NCI-H2196 (cell line): ENCODE measurements around the gene CAND2.
"Not testable (repeated sequence)": the region's sequence is repeated elsewhere in the genome, so short reads cannot be mapped to it uniquely, and the experiment has no call there.

Experiments
- DNase-seq: peaks from one replicate; lab custom pipeline; 2025; ENCODE audit not compliant: unreplicated experiment; lab: John Stamatoyannopoulos, UW

The CAND2 gene

DNA sequence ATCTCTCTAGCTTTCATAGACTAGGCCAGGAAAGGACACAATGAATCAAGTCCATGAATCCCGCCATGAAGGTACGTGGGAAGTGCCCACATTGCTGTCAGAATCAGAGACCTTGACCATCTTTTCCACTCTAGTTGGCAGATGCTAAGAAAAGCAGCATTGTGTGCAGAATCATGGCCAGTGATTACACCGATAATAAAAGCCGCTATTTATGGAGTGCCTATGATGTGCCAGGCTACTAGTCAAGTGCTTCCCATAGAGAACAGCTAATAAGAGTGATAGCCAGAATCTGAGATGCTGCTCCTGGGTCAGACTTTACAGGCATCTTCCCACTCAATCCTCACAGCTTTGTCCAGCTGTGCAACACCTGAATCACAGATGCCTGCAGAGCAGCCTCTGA, 58.1 kb downstream of the CAND2 start:
- DNase-seq = no peak

DNA sequence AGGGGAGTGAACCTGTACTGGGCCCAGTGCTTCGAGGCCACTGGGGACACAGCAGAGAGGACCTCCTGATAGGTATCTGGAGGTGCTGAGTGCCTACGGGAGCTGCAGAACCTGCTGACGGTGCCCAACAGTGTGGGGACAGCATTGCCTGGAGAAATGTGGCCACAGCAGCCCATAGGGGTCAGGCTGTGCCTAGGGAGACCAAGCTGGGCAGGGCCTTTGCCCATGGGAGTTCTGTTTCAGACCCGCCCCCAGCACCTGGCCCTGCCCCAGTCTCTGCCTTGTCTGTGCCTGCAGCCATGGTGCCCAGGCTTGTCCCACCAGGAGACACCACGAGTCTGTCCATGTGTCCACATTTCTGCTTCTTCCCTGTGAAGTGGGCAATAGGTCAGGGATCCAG, 60.1 kb downstream of the CAND2 start:
- no peak for DNase-seq

DNA sequence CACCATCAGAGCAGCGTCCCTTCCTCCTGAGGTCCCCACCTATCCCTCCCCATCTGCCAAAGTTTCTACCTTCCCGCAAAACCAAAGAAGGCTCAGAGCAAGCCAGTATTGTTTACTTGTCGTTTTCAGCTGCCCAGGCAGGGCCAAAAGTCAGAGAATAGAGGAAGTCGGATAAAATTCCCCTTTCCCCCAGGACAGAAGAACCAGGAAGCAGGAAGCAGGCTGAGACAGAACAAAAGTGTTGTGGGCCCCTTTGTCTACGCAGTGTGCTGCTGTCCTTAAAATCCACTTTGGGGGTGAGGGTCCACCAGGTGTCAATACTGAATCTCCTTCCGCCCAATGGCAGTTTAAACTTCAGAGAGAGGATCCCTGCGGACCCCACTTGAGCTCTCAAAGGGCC, 63.4 kb downstream of the CAND2 start:
- no peak for DNase-seq

DNA sequence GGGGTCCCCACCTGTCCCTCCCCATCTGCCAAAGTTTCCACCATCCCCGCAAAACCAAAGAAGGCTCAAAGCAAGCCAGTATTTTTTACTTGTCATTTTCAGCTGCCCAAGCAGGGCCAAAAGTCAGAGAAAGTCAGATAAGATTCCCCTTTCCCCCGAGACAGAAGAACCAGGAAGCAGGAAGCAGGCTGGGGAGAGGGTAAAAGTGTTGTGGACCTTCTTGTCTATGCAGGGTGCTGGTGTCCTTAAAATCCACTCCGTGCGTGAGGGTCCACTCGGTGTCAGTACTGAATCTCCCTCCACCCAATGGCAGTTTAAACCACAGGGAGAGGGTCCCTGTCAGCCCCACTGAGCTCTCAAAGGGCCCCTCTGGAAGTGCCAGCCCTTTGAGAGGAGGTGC, 65.1 kb downstream of the CAND2 start:
- no peak for DNase-seq

GRCh38 chr3:12862387-12862786, 65.9 kb downstream of the CAND2 start:
- no peak for DNase-seq

- DNase-seq = no peak
Observed at GRCh38 chr3:12865271-12865670, 68.8 kb downstream of the CAND2 start.

DNA sequence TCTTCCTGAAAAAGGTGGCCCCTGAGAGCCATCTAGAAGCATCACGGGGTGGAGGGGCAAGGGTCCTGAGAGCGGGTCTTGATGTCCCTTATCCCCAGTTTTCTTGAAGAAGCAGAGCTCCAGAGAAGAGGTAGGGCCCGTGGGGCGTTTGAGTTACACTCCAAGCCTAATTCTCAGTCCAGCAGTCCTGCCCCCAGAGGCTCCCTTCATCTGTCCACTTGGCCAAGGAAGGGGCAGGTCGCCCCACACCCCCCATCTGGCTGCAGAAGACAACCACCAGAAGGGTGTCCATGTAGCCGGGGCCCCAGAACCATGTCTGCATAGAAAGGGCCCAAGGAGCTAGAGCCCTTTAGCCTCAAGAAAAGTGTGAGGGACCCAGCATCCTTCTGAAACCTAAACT, 70.4 kb downstream of the CAND2 start:
- DNase-seq = no peak

GRCh38 chr3:12868039-12869034, 71.9 kb downstream of the CAND2 start:
- peak; percentile 69 for DNase-seq

DNA sequence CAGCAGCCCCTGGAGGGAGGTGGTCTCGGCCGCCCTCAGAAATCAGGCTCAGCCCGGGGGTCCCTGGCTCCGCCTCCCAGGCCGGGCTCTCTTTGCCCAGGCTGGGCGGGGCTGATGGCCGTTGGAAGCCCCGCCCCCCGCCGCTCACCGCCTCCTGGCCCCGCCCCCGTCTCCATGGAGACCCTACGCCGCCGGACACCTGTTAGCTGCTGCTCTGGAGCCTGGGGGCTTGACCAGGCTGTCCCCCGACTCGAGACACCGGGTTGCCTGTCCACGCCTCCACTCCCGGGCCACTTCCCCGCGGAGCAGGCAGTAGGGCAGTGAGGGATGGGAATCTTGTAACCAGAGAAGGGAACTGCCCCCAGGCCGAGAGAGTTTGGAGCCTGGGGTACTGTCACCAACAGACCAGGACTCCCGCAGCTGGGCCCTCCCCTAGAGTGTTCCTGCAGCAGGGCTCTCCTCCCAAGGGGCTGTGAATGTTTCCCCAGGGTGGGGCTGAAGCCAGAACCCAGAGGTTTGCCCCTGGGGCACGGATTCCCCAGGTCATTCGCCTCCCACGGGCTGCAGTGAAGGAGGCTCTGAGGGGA, 72.6 kb downstream of the CAND2 start:
- no peak for DNase-seq

- DNase-seq = no peak
Observed at GRCh38 chr3:12870942-12871341, 74.5 kb downstream of the CAND2 start.

DNA sequence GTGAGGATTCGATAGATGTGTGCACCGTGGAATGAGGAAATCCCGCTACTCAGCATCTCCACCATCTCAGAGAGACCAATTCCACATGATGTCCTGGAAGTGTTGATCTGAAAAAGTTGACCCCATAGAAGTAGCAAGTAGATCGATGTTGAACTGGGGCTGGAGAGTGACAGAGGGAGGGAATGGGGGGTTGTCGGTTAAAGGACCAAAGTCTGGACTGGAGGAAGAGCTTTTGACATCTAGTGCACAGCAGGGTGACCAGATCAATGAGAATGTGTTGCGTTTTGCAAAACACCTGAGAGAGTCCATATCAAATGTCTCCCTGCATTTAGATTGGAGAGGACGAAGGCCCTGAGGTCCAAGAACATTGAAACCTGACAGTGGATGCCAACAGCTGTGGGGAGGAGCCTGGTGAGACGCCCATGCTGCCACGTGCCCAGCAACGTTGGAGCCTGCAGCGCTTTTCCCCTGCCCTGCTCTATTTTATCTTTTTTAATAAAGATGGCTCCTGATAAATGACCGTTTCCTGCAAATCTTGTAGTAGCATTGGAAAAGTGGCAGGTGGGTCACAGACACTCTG, 75.0 kb downstream of the CAND2 start:
- no peak for DNase-seq

- no peak for DNase-seq
Observed at GRCh38 chr3:12875857-12876836, 79.7 kb downstream of the CAND2 start.

- no peak for DNase-seq
Observed at GRCh38 chr3:12877040-12877439, 80.6 kb downstream of the CAND2 start.

- no peak for DNase-seq
Observed at GRCh38 chr3:12878141-12878574, 81.7 kb downstream of the CAND2 start.

- DNase-seq = not testable (repeated sequence)
Observed at GRCh38 chr3:12878758-12879157, 82.3 kb downstream of the CAND2 start.

DNA sequence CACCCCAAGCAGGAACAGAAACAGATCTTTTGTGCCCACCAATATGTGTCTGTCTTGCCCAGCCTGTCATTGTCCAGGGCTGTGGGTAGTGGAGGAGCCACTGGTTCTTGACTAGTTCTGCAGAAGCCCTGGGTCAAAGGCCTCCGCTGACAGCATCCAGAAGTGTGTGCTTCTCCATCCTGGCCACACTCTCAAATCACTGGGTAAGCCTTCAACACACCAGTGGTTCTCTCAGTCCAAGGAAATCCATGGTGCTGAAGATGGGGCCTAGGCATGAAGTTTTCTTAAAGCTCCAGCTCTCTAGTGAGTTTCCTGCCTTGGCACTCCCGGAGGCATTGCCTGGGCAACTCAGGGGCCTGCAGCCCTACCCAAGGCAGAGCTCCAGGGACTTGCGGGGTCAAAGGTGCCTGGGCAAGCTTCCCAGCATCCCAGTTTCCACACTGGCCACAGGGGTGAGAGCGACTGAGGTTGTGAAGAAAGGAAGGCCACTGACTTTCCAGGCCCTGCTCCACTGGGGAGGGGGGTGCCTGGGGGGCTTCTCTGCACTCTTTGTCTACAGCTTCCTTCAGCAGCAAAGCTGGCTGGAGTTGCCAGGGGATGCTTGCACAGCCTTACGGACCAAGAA, 82.8 kb downstream of the CAND2 start:
- no peak for DNase-seq

DNA sequence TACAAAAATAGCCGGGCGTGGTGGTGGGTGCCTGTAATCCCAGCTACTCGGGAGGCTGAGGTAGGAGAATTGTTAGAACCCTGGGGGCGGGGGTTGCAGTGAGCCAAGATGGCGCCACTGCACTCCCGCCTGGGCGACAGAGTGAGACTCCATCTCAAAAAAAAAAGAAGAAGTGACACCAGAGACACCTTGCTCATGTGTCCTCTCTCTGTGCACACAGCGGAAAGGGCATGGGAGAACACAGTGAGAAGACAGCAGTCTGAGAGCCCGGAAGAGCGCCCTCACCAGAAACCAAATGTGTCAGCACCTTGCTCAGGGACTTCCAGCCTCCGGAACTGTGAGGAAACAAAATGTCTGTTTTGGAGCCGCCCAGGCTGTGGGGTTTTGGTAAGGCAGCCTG, 85.4 kb downstream of the CAND2 start:
- DNase-seq = not testable (repeated sequence)

DNA sequence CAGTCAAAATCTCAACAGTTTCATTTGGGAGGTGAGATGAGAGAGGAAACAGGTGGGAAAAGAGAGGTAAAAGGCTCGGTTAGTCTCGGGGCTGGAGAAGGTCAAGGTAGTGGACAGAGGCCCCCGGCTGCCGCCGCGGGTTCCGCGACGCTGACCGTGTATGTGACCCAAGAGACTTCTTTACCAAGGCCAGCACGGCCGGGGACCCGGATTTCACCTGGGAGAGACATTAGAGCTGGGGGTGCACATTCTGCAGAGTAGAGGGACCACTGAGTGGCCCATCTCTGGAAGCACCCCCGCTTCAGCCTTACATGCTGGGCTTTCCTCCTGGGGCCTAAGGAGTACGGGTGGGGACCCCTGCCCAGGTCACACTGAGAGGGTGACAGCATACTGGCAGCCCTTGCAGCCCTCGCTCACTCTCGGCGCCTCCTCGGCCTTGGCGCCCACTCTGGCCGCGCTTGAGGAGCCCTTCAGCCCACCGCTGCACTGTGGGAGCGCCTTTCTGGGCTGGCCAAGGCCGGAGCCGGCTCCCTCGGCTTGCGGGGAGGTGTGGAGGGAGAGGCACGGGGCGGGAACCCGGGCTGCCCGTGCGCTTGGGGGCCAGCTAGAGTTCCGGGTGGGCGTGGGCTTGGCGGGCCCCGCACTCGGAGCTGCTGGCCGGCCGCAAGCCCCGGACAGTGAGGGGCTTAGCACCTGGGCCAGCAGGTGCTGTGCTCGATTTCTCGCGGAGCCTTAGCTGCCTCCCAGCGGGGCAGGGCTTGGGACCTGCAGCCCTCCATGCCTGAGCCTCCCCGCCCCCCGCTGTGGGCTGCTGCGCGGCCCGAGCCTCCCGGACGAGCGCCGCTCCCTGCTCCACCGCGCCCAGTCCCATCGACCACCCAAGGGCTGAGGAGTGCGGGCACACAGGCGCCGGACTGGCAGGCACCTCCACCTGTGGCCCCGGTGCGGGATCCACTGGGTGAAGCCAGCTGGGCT, 86.1 kb downstream of the CAND2 start:
- DNase-seq = no peak

DNA sequence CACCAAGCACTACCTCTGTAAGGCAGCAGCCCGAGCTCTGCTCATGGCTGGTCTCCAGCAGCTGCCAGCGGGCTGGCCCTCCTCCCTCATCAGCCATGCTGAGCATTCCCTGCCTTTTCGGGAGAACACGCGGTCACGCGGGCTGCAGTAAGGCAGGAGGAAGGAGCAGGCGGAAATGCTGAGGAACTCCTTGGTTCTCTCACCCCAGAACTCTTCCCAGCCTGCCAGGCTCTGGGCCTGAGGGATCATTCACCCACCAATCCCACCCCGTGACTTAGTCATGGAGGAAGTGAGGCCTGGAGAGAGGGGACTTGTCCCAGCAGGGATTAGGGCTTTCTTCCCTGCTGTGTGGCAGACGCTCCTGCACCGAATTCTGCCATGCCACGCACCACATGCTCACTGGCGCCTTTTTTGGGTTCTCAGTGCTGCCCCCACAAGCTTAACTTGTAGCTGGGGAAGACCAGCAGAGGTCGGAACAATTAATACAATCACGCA, 87.8 kb downstream of the CAND2 start:
- no peak for DNase-seq
